ENCODE measurements around the gene MTMR11. TPM values are rescaled to one million over a fixed set of nuclear protein-coding genes. Genes with fewer than 3 reads are reported as not detected.

The MTMR11 gene
- total and polyA plus RNA-seq, 2 of the 13 experiments (the other 11 are each of a cell fraction or from before 2014, with no cell fraction given) = 0.49 to 2.8 TPM

- TF ChIP-seq MXD4 (CRISPR knock-in tag; IDR thresholded peaks at IDR 0.05) (no peak; the same call in 1 of the 2 replicates), EHMT2 (IDR thresholded peaks at IDR 0.05; ENCODE audit: borderline replicate concordance, low read depth, low read length) (no peak), HMG20B (CRISPR knock-in tag; conservative IDR thresholded peaks at IDR 0.05) (no peak), DNMT3B (CRISPR knock-in tag; conservative IDR thresholded peaks at IDR 0.05) (no peak), ZNF282 (IDR thresholded peaks at IDR 0.05; ENCODE audit: partially characterized antibody) (no peak), HMGXB4 (CRISPR knock-in tag; IDR thresholded peaks at IDR 0.05; ENCODE audit: borderline replicate concordance in 1 of 2, low read depth in 1 of 2) (0 out of 4 replicates have a peak, but pooled peaks of 1 of the 2 experiments have one; percentile 25), NFIB (CRISPR knock-in tag; IDR thresholded peaks at IDR 0.05; ENCODE audit: borderline replicate concordance) (no peak), PATZ1 (CRISPR knock-in tag; IDR thresholded peaks at IDR 0.05) (no peak), ZNF550 (CRISPR knock-in tag; IDR thresholded peaks at IDR 0.05; ENCODE audit: borderline replicate concordance) (no peak), SOX6 (IDR thresholded peaks at IDR 0.05) (no peak), SOX6 (CRISPR knock-in tag; IDR thresholded peaks at IDR 0.05) (peak; percentile 38; the same call in 1 of the 2 replicates), PBX2 (CRISPR knock-in tag; IDR thresholded peaks at IDR 0.05) (peak; percentile 27; the same call in 1 of the 2 replicates), NFE2L2 (IDR thresholded peaks at IDR 0.05; ENCODE audit: low read length) (no peak), HIC2 (CRISPR knock-in tag; IDR thresholded peaks at IDR 0.05; ENCODE audit: low read depth) (no peak), ZNF510 (CRISPR knock-in tag; IDR thresholded peaks at IDR 0.05; ENCODE audit: low read depth) (no peak), RAD21 (CRISPR knock-in tag; IDR thresholded peaks at IDR 0.05) (no peak), ZMAT5 (CRISPR knock-in tag; IDR thresholded peaks at IDR 0.05; ENCODE audit: borderline replicate concordance, low read depth) (no peak), ZNF12 (CRISPR knock-in tag; IDR thresholded peaks at IDR 0.05) (no peak), HHEX (CRISPR knock-in tag; IDR thresholded peaks at IDR 0.05) (no peak), TAF1 (CRISPR knock-in tag; IDR thresholded peaks at IDR 0.05) (no peak; the same call in 1 of the 2 replicates), ISL2 (CRISPR knock-in tag; IDR thresholded peaks at IDR 0.05) (no peak), NCOA1 (CRISPR knock-in tag; IDR thresholded peaks at IDR 0.05) (no peak)
Measured at GRCh38 chr1:149885339-149886120, 51.1 kb downstream of the MTMR11 start (continued).
